ENCODE results near the gene PCBD2. TPM values are rescaled to one million over a fixed set of nuclear protein-coding genes. Genes with fewer than 3 reads are reported as not detected.

The PCBD2 gene
- total RNA-seq: 11.0 TPM

DNA sequence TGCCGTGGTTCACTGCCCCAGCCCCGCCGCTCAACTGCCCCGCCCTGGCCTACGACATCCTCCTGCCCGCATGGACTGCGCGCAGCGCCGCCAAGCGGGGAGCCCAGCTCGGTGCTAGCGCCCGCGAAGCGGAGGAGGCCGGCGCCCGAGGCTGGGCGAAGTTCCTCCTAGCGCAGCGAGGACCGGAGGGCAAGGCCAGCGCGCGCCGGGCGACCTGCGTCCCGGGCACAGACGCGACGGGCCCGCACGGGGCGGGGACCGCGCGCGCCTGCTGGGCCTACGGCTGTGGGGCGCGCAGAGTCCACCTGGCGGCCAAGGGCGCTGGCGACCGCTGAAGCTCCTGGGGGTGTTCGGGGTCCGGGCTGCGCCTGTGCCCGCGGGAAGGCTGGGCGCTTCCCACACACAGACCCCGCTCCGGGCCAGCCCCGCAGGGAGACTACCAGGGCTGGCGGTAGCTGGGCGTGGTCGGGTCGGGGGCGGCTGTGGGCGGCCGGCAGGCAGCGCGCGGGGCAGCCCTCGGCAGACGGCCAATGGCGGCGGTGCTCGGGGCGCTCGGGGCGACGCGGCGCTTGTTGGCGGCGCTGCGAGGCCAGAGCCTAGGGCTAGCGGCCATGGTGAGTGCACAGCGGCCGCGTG lies at the start of gene PCBD2:
Gene PCBD2, plus strand, starts transcription at position 522 of the 636 bp plus-strand sequence. Its CDS starts 9 bp downstream, at position 531.

DNA sequence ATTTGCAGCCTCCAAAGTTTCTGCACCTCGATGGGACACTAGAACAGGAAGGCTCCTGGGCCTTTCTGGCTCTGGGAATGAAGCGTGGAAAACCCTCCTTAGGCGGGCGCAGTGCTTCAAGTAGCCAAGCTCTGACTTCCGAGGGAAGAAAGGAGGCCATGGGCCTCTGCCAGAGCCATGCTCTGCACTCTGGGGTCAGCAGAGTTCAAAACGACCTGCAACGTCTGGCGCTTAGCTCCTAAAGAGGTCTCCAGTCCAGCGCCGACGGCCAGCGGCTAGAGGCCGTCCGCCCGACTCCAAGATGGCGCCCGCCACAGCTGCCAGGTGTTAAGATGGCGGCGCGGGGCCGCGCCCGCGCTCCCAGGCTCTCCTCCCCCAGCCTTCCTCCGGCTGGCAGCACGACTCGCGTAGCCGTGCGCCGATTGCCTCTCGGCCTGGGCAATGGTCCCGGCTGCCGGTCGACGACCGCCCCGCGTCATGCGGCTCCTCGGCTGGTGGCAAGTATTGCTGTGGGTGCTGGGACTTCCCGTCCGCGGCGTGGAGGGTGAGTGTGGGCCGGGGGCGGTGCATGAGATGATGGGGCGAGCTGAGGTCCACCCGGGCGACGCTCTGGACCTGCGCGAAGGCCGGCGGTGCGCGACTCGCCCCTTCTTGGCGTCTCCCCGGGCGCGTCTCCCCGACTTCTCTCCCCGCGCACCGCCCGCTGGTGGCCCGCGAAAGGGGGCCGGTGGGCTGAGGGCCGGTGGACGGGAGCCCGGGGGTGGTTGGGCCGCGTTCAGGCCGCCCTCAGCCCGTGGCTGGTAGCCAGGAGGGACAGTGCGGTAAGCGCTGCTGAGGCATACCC lies 30.7 kb upstream of the PCBD2 start, which contains the start of gene TXNDC15:
Gene TXNDC15, plus strand, starts transcription at position 385 of the 844 bp plus-strand sequence. Its CDS starts 57 bp downstream, at position 442.

DNA sequence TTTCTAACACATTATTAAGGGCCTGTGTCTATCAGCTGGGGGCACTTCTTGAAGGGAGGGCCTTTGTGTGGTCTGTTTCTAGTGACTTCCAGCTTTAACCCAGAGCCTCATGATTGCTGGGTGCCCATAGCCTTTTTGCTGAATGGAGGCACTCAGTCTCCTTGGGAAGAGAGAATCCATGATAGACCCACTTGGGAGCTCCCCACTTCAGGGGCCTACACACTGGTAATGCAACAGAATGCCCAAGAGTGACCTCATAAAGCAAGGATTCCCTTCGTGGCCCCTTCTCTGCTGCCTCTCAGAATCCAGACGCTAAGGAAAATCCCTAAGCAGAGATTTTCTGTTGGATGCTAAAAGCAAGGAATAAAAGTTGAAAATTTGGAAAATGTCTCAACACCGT lies 62.7 kb downstream of the PCBD2 start, which contains the start of gene CATSPER3:
Gene CATSPER3, plus strand, starts transcription at position 301 of the 400 bp plus-strand sequence. Its CDS starts 85 bp downstream, at position 386.

Other genes starting within 250 kb of the PCBD2 start
- gene CAMLG, start 166.6 kb upstream of the PCBD2 start, total RNA-seq: 31.0 TPM
- 69.4 TPM for gene DDX46, start 146.4 kb upstream of the PCBD2 start, total RNA-seq
- 85.3 TPM for gene C5orf24, start 59.2 kb upstream of the PCBD2 start, total RNA-seq
- gene TXNDC15, start 30.8 kb upstream of the PCBD2 start, total RNA-seq: 132 TPM
- not detected for gene CATSPER3, start 62.8 kb downstream of the PCBD2 start, total RNA-seq
- gene PITX1, start 129.1 kb downstream of the PCBD2 start, total RNA-seq: 31.1 TPM